Neural cell (in vitro differentiated cells): ENCODE data around the gene GFRA4. TPM values are rescaled to one million over a fixed set of nuclear protein-coding genes. Genes with fewer than 3 reads are reported as not detected.

ENCODE experiments used
- H2AFZ ChIP-seq: fragments of 200-600, 300-800 bp; sonication (generic), shearing (Covaris generic); 2 replicates; pipeline ENCODE4 v1.6.0; 2014; ENCODE audit warnings: low read depth, mild to moderate bottlenecking, antibody characterized with exemption, low read length, moderate library complexity
- H3F3A ChIP-seq: fragments of 200-600 bp; shearing (Covaris generic); 2 replicates; pipeline ENCODE4 v1.6.1; 2016; ENCODE audit warnings: mild to moderate bottlenecking, moderate library complexity, mixed read lengths, antibody characterized with exemption, low read length; ENCODE audit not compliant: insufficient read depth, poor library complexity, severe bottlenecking
- H3K27ac ChIP-seq: fragments of 200-600, 300-800 bp; sonication (generic), shearing (Covaris generic); 2 replicates; pipeline ENCODE4 v1.5.1; 2014; ENCODE audit warnings: mild to moderate bottlenecking, low read length, moderate library complexity
- H3K27me3 ChIP-seq: fragments of 300-800, 200-600 bp; sonication (generic), shearing (Covaris generic); 2 replicates; pipeline ENCODE4 v1.6.0; 2014; ENCODE audit warnings: mild to moderate bottlenecking, low read depth, low read length, moderate library complexity; ENCODE audit not compliant: insufficient read depth
- H3K36me3 ChIP-seq: fragments of 300-800, 200-600 bp; sonication (generic), shearing (Covaris generic); 2 replicates; pipeline ENCODE4 v1.5.1; 2014; ENCODE audit warnings: mild to moderate bottlenecking, antibody characterized with exemption, low read length, moderate library complexity; ENCODE audit not compliant: insufficient read depth
- H3K4me2 ChIP-seq: fragments of 300-800, 200-600 bp; sonication (generic), shearing (Covaris generic); 2 replicates; pipeline ENCODE4 v1.6.0; 2014; ENCODE audit warnings: mild to moderate bottlenecking, low read length
- H3K4me3 ChIP-seq: fragments of 300-800, 200-600 bp; sonication (generic), shearing (Covaris generic); 2 replicates; pipeline ENCODE4 v1.5.1; 2014; ENCODE audit warnings: mild to moderate bottlenecking, low read length, moderate library complexity
- H3K79me2 ChIP-seq: fragments of 200-600 bp; shearing (Covaris generic); replicated peaks from 2 replicates; pipeline ENCODE4 v1.6.0; 2014; ENCODE audit warnings: mild to moderate bottlenecking, low read length, moderate library complexity; ENCODE audit not compliant: insufficient read depth
- H3K9ac ChIP-seq: fragments of 300-800, 200-600 bp; sonication (generic), shearing (Covaris generic); 2 replicates; pipeline ENCODE4 v1.6.1; 2016; ENCODE audit warnings: mild to moderate bottlenecking, low read length, mixed read lengths
- H3K9me2 ChIP-seq: fragments of 200-600 bp; shearing (Covaris generic); 2 replicates; pipeline ENCODE4 v1.6.1; 2016; ENCODE audit warnings: mild to moderate bottlenecking, low read length, mixed read lengths; ENCODE audit not compliant: insufficient read depth
- H3K9me3 ChIP-seq: fragments of 200-600, 300-800 bp; sonication (generic), shearing (Covaris generic); 2 replicates; pipeline ENCODE4 v1.6.1; 2016; ENCODE audit warnings: mild to moderate bottlenecking, mixed run types, low read length, moderate library complexity, mixed read lengths
- H4K20me1 ChIP-seq: fragments of 200-600 bp; shearing (Covaris generic); 2 replicates; pipeline ENCODE4 v1.6.1; 2016; ENCODE audit warnings: mild to moderate bottlenecking, mixed run types; ENCODE audit not compliant: insufficient read depth
- EP300 ChIP-seq: fragments of 450-650 bp; conservative IDR thresholded peaks from 2 replicates; pipeline ENCODE4 v1.6.1; 2014; ENCODE audit warnings: antibody characterized with exemption, mild to moderate bottlenecking, moderate library complexity; ENCODE audit not compliant: poor library complexity, severe bottlenecking
- EZH2 ChIP-seq: fragments of 200-600, 300-800 bp; shearing (Covaris generic), sonication (generic); IDR thresholded peaks from 2 replicates; pipeline ENCODE4 v1.6.1; 2014; ENCODE audit warnings: antibody characterized with exemption, low read length, borderline replicate concordance, mild to moderate bottlenecking; ENCODE audit not compliant: insufficient read depth, poor library complexity, severe bottlenecking
- MXI1 ChIP-seq: fragments of 450-650 bp; conservative IDR thresholded peaks from 2 replicates; pipeline ENCODE4 v1.6.1; 2014; ENCODE audit warnings: antibody characterized with exemption, mild to moderate bottlenecking; ENCODE audit not compliant: poor library complexity, severe bottlenecking
- POLR2AphosphoS5 ChIP-seq: IDR thresholded peaks from 2 replicates; pipeline ENCODE4 v1.6.1; 2012
- RAD21 ChIP-seq: fragments of 450-650 bp; conservative IDR thresholded peaks from 2 replicates; pipeline ENCODE4 v1.6.1; 2014; ENCODE audit warnings: antibody characterized with exemption, mild to moderate bottlenecking, moderate library complexity
- SMC3 ChIP-seq: fragments of 450-650 bp; conservative IDR thresholded peaks from 2 replicates; pipeline ENCODE4 v1.6.1; 2014; ENCODE audit warnings: antibody characterized with exemption, mild to moderate bottlenecking, moderate library complexity; ENCODE audit not compliant: poor library complexity
- TAF1 ChIP-seq: IDR thresholded peaks from 2 replicates; pipeline ENCODE4 v1.6.1; 2012; ENCODE audit warnings: low read depth
- polyA plus RNA-seq: library from polyadenylated mRNA; depleted of rRNA; stranded (reverse); fragments of >200 nt; gene quantifications from 2 replicates; pipeline ENCODE4 v1.2.3, GENCODE V29; 2014
- TF ChIP-seq, protein P1 (sequence below): IDR thresholded peaks from 2 replicates; pipeline ENCODE4 v1.6.1; 2012; ENCODE audit warnings: borderline replicate concordance

The GFRA4 gene
- polyA plus RNA-seq, 1 donor from 2014 or later = not detected

DNA sequence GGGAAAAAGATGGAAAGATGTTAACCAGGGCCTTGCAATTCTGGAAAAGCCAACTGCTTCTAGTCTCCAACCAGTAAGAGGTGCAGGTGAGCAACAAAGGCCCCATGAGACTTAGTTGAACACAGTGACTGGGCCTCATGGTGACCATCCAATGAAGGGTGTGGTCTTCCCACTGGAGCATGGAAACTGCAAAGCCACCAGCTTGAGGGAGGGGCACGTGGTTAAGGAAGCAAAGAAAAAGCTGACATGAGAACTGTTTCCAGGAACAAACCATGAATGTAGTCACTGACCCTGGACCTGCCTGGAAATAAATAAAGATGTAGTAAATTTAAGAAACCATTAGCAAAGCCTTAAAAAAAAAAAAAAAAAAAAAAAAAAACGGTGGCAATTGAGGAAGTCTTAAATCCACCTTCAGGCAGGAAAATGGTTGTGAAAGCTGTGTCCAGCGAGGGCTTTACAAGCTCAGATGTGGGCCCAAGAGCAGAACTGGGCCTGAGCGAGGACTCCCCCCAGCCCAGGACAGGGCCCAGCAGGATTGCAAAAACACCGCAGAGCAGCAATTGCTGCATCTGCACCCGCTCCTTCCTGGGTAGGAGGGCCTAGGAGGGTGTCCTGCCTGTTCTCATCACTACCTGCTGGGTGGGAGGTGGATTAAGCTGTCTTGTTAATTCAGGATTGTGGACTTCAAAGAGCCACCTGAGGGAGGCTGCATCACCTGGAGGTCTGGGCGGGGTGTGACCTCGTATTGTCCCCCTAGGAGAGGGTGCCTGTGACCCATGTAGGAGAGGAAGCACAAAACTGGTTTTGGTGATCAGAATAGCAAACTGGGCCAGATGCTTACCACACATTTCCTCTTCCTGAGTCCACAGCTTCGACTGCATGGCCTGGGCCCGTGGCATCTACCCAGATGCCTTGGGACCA, 10.3 kb downstream of the GFRA4 start:
- Histone ChIP-seq H3K4me2 (no peak overlapping the region), H3K79me2 (no peaks in the 10 kb centered on the region), H3K27ac (no peak overlapping the region), H3K4me3 (no peak overlapping the region), H3K36me3 (no peaks in the 10 kb centered on the region), H3K9me3 (no peaks in the 10 kb centered on the region), H3K9ac (no peak overlapping the region), H2AFZ (no peak overlapping the region), H3F3A (no peaks in the 10 kb centered on the region), H3K27me3 (no peaks in the 10 kb centered on the region), H3K9me2 (no peaks in the 10 kb centered on the region), H4K20me1 (no peaks in the 10 kb centered on the region)
- TF ChIP-seq SMC3 = no peak
- no peak for TF ChIP-seq RAD21
- TF ChIP-seq, protein P1, sequence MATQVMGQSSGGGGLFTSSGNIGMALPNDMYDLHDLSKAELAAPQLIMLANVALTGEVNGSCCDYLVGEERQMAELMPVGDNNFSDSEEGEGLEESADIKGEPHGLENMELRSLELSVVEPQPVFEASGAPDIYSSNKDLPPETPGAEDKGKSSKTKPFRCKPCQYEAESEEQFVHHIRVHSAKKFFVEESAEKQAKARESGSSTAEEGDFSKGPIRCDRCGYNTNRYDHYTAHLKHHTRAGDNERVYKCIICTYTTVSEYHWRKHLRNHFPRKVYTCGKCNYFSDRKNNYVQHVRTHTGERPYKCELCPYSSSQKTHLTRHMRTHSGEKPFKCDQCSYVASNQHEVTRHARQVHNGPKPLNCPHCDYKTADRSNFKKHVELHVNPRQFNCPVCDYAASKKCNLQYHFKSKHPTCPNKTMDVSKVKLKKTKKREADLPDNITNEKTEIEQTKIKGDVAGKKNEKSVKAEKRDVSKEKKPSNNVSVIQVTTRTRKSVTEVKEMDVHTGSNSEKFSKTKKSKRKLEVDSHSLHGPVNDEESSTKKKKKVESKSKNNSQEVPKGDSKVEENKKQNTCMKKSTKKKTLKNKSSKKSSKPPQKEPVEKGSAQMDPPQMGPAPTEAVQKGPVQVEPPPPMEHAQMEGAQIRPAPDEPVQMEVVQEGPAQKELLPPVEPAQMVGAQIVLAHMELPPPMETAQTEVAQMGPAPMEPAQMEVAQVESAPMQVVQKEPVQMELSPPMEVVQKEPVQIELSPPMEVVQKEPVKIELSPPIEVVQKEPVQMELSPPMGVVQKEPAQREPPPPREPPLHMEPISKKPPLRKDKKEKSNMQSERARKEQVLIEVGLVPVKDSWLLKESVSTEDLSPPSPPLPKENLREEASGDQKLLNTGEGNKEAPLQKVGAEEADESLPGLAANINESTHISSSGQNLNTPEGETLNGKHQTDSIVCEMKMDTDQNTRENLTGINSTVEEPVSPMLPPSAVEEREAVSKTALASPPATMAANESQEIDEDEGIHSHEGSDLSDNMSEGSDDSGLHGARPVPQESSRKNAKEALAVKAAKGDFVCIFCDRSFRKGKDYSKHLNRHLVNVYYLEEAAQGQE = no peak
- no peak for TF ChIP-seq TAF1
- TF ChIP-seq EZH2 = no peak
- TF ChIP-seq POLR2AphosphoS5 = no peak
- TF ChIP-seq EP300 = no peak

DNA sequence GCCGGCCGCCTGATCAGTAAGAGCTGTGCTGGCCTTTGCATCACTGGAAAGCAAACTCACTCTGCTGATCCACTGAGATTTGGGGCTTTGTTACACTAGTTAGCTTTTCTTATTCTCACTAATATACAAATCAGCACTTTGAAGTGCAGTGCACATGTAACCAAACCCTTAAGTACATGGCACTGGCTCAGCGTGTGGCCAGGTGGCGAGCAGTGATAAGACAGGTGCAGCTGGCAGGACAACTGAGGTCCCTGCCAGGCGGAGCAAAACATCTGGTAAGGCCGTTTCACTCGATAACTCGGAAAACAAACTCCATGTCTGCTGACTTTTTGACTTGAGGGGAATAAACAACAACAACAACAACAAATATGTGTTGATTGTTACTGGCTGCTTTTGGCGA, 11.0 kb downstream of the GFRA4 start:
- H2AFZ ChIP-seq = no peak overlapping the region
- H3K79me2 ChIP-seq = no peaks in the 10 kb centered on the region
- H4K20me1 ChIP-seq = no peaks in the 10 kb centered on the region
- H3K36me3 ChIP-seq = no peaks in the 10 kb centered on the region
- H3F3A ChIP-seq = no peaks in the 10 kb centered on the region
- H3K27ac ChIP-seq = no peak overlapping the region
- H3K4me3 ChIP-seq = no peak overlapping the region
- no peak for TF ChIP-seq SMC3
- TF ChIP-seq, protein P1 = no peak
- no peak for TF ChIP-seq MXI1
- no peak for TF ChIP-seq TAF1
- TF ChIP-seq EP300 = no peak
- no peak overlapping the region for H3K9ac ChIP-seq
- no peaks in the 10 kb centered on the region for H3K9me2 ChIP-seq
- H3K9me3 ChIP-seq = no peaks in the 10 kb centered on the region
- H3K27me3 ChIP-seq = no peaks in the 10 kb centered on the region
- no peak overlapping the region for H3K4me2 ChIP-seq
